GM23338 (cell line): ENCODE measurements around the gene GART. TPM values are rescaled to one million over a fixed set of nuclear protein-coding genes. Genes with fewer than 3 reads are reported as not detected.

Source experiments
- ATAC-seq: fragments of 200-7000 bp; cut with Tn5 transposase; 3 replicates; pipeline ENCODE4 v1.9.1; 2020
- DNase-seq: peaks from one replicate; pipeline ENCODE4 v3.0.0-alpha.2; 2015; ENCODE audit warnings: low spot score
- H2AFZ ChIP-seq: fragments of 200-600 bp; sonication (generic); 2 replicates; pipeline ENCODE4 v1.8.0; 2016; ENCODE audit warnings: antibody characterized with exemption, mild to moderate bottlenecking, moderate library complexity
- H3F3A ChIP-seq: fragments of 200-600 bp; sonication (generic); replicated peaks from 2 replicates; pipeline ENCODE4 v1.8.0; 2017; ENCODE audit warnings: antibody characterized with exemption, mixed run types, low read depth
- H3K27ac ChIP-seq: fragments of 200-600 bp; sonication (generic); 2 replicates; pipeline ENCODE4 v1.6.1; 2016; ENCODE audit warnings: low read depth
- H3K27me3 ChIP-seq: fragments of 200-600 bp; sonication (generic); 2 replicates; pipeline ENCODE4 v1.8.0; 2016; ENCODE audit warnings: mild to moderate bottlenecking, mixed run types, moderate library complexity; ENCODE audit not compliant: insufficient read depth
- H3K36me3 ChIP-seq: fragments of 200-600 bp; sonication (generic); 2 replicates; pipeline ENCODE4 v1.8.0; 2016; ENCODE audit warnings: mild to moderate bottlenecking; ENCODE audit not compliant: insufficient read depth
- H3K4me1 ChIP-seq: fragments of 200-600 bp; sonication (generic); 2 replicates; pipeline ENCODE4 v1.8.0; 2016; ENCODE audit warnings: mild to moderate bottlenecking, moderate library complexity; ENCODE audit not compliant: insufficient read depth
- H3K4me2 ChIP-seq: fragments of 200-600 bp; sonication (generic); 2 replicates; pipeline ENCODE4 v1.7.1; 2017; ENCODE audit warnings: mixed run types
- H3K4me3 ChIP-seq: fragments of 200-600 bp; sonication (generic); 2 replicates; pipeline ENCODE4 v1.6.1; 2016; ENCODE audit warnings: mixed run types
- H3K79me2 ChIP-seq: fragments of 200-600 bp; sonication (generic); replicated peaks from 2 replicates; pipeline ENCODE4 v1.8.0; 2017; ENCODE audit warnings: mild to moderate bottlenecking; ENCODE audit not compliant: insufficient read depth
- H3K9me2 ChIP-seq: fragments of 200-600 bp; sonication (generic); 2 replicates; pipeline ENCODE4 v1.8.0; 2017; ENCODE audit not compliant: insufficient read depth
- H4K20me1 ChIP-seq: fragments of 200-600 bp; sonication (generic); replicated peaks from 2 replicates; pipeline ENCODE4 v1.8.0; 2017; ENCODE audit warnings: mild to moderate bottlenecking; ENCODE audit not compliant: insufficient read depth
- H3K27ac Mint-ChIP-seq: 2 replicates; pipeline ENCODE4 v1.8.0; 2020; ENCODE audit warnings: inconsistent platforms, mild to moderate bottlenecking, moderate library complexity, mixed read lengths
- H3K27me3 Mint-ChIP-seq: 3 replicates; pipeline ENCODE4 v1.8.0; 2022; ENCODE audit warnings: low read depth, mild to moderate bottlenecking, moderate library complexity, mixed read lengths, inconsistent platforms; ENCODE audit not compliant: insufficient read depth, poor library complexity
- H3K36me3 Mint-ChIP-seq: 3 replicates; pipeline ENCODE4 v1.8.0; 2021; ENCODE audit warnings: low read depth, mild to moderate bottlenecking, inconsistent platforms, moderate library complexity, mixed read lengths
- H3K4me1 Mint-ChIP-seq: 3 replicates; pipeline ENCODE4 v1.8.0; 2020; ENCODE audit warnings: mild to moderate bottlenecking, inconsistent platforms, mixed read lengths
- H3K4me3 Mint-ChIP-seq: 3 replicates; pipeline ENCODE4 v1.8.0; 2021; ENCODE audit warnings: moderate library complexity, mild to moderate bottlenecking, inconsistent platforms, mixed read lengths
- H3K9me3 Mint-ChIP-seq: 3 replicates; pipeline ENCODE4 v1.8.0; 2020; ENCODE audit warnings: moderate library complexity, mild to moderate bottlenecking, inconsistent platforms, mixed read lengths
- CREB1 ChIP-seq: fragments of 250-450 bp; sonication (Bioruptor Pico); IDR thresholded peaks from 2 replicates; pipeline ENCODE4 v1.5.0; 2020; ENCODE audit warnings: low read depth, mild to moderate bottlenecking, moderate library complexity
- EZH2 ChIP-seq: fragments of 200-600 bp; sonication (generic); IDR thresholded peaks from one replicate; pipeline ENCODE4 v1.8.0; 2017; ENCODE audit warnings: antibody characterized with exemption, mild to moderate bottlenecking, low read depth; ENCODE audit not compliant: unreplicated experiment
- EZH2phosphoT487 ChIP-seq: fragments of 200-600 bp; sonication (generic); IDR thresholded peaks from one replicate; pipeline ENCODE4 v1.8.1; 2018; ENCODE audit warnings: antibody characterized with exemption; ENCODE audit not compliant: unreplicated experiment
- JUNB ChIP-seq: IDR thresholded peaks from one replicate; pipeline ENCODE4 v1.6.1; 2016; ENCODE audit warnings: antibody characterized with exemption; ENCODE audit not compliant: unreplicated experiment
- NANOG ChIP-seq: IDR thresholded peaks from 2 replicates; pipeline ENCODE4 v1.6.1; 2016; ENCODE audit warnings: antibody characterized with exemption, borderline replicate concordance
- POLR2AphosphoS5 ChIP-seq: IDR thresholded peaks from 2 replicates; pipeline ENCODE4 v1.6.1; 2016; ENCODE audit warnings: antibody characterized with exemption, low read depth
- ZNF114 ChIP-seq: fragments of 250-450 bp; sonication (Bioruptor Pico); IDR thresholded peaks from 2 replicates; pipeline ENCODE4 v1.5.0; 2020; ENCODE audit warnings: mild to moderate bottlenecking, moderate library complexity
- ZNF331 ChIP-seq: fragments of 250-450 bp; sonication (Bioruptor Pico); IDR thresholded peaks from 2 replicates; pipeline ENCODE4 v1.5.0; 2020; ENCODE audit warnings: low read depth, mild to moderate bottlenecking, moderate library complexity
- polyA plus RNA-seq: library from polyadenylated mRNA; unstranded; fragments of >200 nt; fragmentation: Nextera tagmentation; extraction: Ambion mirVana; gene quantifications from 2 replicates; pipeline ENCODE4 v1.2.1, GENCODE V29; 2016
- total RNA-seq: library from RNA; depleted of rRNA; stranded (reverse); fragments of >200 nt; shearing (Covaris generic); gene quantifications from 2 replicates; pipeline ENCODE4 v1.2.3, GENCODE V29; 2014
- TF ChIP-seq, protein P1 (sequence below), 2 experiments: fragments of 200-600 bp in 1 of 2; sonication (generic) in 1 of 2; conservative IDR thresholded peaks; 2 replicates each; pipeline versions ENCODE4 v1.5.1 to v1.6.1; 2016 to 2017; ENCODE audit warnings: antibody characterized with exemption in 2 of 2, low read depth in 2 of 2, mild to moderate bottlenecking in 2 of 2, moderate library complexity in 1 of 2
- TF ChIP-seq, protein P2 (sequence below): IDR thresholded peaks from one replicate; pipeline ENCODE4 v1.6.1; 2018; ENCODE audit warnings: antibody characterized with exemption; ENCODE audit not compliant: unreplicated experiment
- TF ChIP-seq, protein P3 (sequence below): IDR thresholded peaks from 2 replicates; pipeline ENCODE4 v1.6.1; 2016; ENCODE audit warnings: antibody characterized with exemption

GART gene
- total and polyA plus RNA-seq, 2 experiments from 2014 or later, result 87.6 to 224 TPM

DNA sequence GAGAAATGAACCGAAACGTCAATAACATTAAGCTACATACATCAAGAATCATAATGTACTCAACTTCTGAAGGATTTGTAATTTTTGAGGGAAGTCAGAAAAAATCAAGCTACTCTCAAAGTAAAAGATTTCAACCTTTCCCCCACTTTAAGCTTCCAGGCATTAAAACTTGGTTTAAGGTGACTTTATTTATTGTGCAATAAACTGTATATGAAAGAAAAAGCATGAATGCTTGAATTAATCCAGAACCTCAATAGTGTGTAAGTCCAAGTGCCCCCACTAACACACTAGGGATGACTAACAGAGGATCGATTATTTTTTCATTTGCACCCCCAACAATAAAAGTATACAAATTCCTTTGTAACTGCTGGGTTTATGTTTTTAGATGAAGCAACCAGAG lies 10.9 kb downstream of the GART start (continued):
- TF ChIP-seq, protein P1, sequence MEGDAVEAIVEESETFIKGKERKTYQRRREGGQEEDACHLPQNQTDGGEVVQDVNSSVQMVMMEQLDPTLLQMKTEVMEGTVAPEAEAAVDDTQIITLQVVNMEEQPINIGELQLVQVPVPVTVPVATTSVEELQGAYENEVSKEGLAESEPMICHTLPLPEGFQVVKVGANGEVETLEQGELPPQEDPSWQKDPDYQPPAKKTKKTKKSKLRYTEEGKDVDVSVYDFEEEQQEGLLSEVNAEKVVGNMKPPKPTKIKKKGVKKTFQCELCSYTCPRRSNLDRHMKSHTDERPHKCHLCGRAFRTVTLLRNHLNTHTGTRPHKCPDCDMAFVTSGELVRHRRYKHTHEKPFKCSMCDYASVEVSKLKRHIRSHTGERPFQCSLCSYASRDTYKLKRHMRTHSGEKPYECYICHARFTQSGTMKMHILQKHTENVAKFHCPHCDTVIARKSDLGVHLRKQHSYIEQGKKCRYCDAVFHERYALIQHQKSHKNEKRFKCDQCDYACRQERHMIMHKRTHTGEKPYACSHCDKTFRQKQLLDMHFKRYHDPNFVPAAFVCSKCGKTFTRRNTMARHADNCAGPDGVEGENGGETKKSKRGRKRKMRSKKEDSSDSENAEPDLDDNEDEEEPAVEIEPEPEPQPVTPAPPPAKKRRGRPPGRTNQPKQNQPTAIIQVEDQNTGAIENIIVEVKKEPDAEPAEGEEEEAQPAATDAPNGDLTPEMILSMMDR (conservative IDR thresholded peaks at IDR 0.05; ENCODE audit: low read depth in 2 of 2), result no peak
- TF ChIP-seq POLR2AphosphoS5, result no peak
- no peak for TF ChIP-seq ZNF331 (CRISPR knock-in tag)
- TF ChIP-seq ZNF114, result no peak
- TF ChIP-seq, protein P2, sequence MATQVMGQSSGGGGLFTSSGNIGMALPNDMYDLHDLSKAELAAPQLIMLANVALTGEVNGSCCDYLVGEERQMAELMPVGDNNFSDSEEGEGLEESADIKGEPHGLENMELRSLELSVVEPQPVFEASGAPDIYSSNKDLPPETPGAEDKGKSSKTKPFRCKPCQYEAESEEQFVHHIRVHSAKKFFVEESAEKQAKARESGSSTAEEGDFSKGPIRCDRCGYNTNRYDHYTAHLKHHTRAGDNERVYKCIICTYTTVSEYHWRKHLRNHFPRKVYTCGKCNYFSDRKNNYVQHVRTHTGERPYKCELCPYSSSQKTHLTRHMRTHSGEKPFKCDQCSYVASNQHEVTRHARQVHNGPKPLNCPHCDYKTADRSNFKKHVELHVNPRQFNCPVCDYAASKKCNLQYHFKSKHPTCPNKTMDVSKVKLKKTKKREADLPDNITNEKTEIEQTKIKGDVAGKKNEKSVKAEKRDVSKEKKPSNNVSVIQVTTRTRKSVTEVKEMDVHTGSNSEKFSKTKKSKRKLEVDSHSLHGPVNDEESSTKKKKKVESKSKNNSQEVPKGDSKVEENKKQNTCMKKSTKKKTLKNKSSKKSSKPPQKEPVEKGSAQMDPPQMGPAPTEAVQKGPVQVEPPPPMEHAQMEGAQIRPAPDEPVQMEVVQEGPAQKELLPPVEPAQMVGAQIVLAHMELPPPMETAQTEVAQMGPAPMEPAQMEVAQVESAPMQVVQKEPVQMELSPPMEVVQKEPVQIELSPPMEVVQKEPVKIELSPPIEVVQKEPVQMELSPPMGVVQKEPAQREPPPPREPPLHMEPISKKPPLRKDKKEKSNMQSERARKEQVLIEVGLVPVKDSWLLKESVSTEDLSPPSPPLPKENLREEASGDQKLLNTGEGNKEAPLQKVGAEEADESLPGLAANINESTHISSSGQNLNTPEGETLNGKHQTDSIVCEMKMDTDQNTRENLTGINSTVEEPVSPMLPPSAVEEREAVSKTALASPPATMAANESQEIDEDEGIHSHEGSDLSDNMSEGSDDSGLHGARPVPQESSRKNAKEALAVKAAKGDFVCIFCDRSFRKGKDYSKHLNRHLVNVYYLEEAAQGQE, result no peak
- TF ChIP-seq, protein P3, sequence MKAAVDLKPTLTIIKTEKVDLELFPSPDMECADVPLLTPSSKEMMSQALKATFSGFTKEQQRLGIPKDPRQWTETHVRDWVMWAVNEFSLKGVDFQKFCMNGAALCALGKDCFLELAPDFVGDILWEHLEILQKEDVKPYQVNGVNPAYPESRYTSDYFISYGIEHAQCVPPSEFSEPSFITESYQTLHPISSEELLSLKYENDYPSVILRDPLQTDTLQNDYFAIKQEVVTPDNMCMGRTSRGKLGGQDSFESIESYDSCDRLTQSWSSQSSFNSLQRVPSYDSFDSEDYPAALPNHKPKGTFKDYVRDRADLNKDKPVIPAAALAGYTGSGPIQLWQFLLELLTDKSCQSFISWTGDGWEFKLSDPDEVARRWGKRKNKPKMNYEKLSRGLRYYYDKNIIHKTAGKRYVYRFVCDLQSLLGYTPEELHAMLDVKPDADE, result no peak

DNA sequence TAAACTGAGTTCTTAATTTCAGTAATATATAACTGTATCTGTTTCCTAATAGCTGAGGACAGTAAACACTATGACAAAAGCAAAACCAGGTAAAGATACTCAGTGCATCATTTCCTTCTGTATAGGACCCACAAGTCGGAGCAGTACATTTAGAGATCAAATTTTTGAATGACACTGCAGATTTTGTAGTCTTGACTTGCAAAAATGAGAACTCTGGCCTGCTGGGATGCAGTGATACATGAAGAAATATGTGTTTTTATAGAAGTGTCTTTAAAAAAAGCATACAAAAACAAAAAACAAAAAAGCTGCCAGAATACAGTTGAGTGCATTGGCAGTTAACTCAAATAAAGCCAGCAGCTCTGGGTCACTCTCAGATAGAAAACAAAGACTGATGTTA lies 19.0 kb downstream of the GART start:
- no peaks in the 10 kb centered on the region for H3K79me2 ChIP-seq
- no peaks in the 10 kb centered on the region for H3K4me1 ChIP-seq
- no peak overlapping the region for H2AFZ ChIP-seq
- H3K27me3 ChIP-seq, result no peaks in the 10 kb centered on the region
- Mint-ChIP-seq H3K27me3 (peaks cover 2% of the 10 kb centered on the region), H3K27ac (peak overlapping the region; percentile 72), H3K36me3 (peaks cover 78% of the 10 kb centered on the region), H3K4me3 (no peak overlapping the region), H3K4me1 (peaks cover 3% of the 10 kb centered on the region; the same call in 1 of the 3 replicates), H3K9me3 (no peaks in the 10 kb centered on the region)
- no peak overlapping the region for H3K4me3 ChIP-seq
- DNase-seq (no peak), ATAC-seq (no peak)
- H3K9me2 ChIP-seq, result no peaks in the 10 kb centered on the region
- no peak overlapping the region for H3K4me2 ChIP-seq
- peak overlapping the region; percentile 8; the same call in 1 of the 2 replicates for H3K27ac ChIP-seq
- peaks cover 10% of the 10 kb centered on the region for H3F3A ChIP-seq
- H4K20me1 ChIP-seq, result no peaks in the 10 kb centered on the region
- peaks cover 56% of the 10 kb centered on the region for H3K36me3 ChIP-seq
- TF ChIP-seq CREB1 (CRISPR knock-in tag) (no peak), ZNF114 (no peak), NANOG (no peak), EZH2 (no peak), JUNB (no peak), EZH2phosphoT487 (no peak), ZNF331 (CRISPR knock-in tag) (no peak), POLR2AphosphoS5 (no peak)
- TF ChIP-seq, protein P1 (conservative IDR thresholded peaks at IDR 0.05; ENCODE audit: low read depth in 2 of 2), result no peak
- TF ChIP-seq, protein P2, result no peak
